Natural killer cell (primary cell): ENCODE measurements around the gene ABCA3. TPM values are rescaled to one million over a fixed set of nuclear protein-coding genes. Genes with fewer than 3 reads are reported as not detected.

Source experiments
- ATAC-seq, 3 donors: fragments of 150-1000 bp in 2 of 3; fragments of 200-7000 bp in 1 of 3; cut with Tn5 transposase; 1 replicate in 1 of 3; 2 replicates in 2 of 3; pipeline ENCODE4 v1.10.0; 2021; ENCODE audit warnings: mild to moderate bottlenecking in 2 of 3, moderate library complexity in 2 of 3
- DNase-seq, 2 donors: peaks; one replicate each; pipeline versions ENCODE4 v3.0.0 to v3.0.0-alpha.2; 2013 to 2021; ENCODE audit warnings: mixed read lengths in 1 of 2
- H3K27ac ChIP-seq: one replicate; pipeline ENCODE4 v1.5.1; 2013; ENCODE audit warnings: mild to moderate bottlenecking, low read length
- H3K27me3 ChIP-seq: one replicate; pipeline ENCODE4 v1.6.1; 2013; ENCODE audit warnings: low read length; ENCODE audit not compliant: control insufficient read depth, insufficient read depth
- H3K36me3 ChIP-seq: one replicate; pipeline ENCODE4 v1.6.1; 2013; ENCODE audit warnings: low read length; ENCODE audit not compliant: control insufficient read depth, insufficient read depth
- H3K4me1 ChIP-seq: one replicate; pipeline ENCODE4 v1.6.1; 2013; ENCODE audit warnings: low read length; ENCODE audit not compliant: control insufficient read depth, insufficient read depth
- H3K4me3 ChIP-seq: one replicate; pipeline ENCODE4 v1.5.1; 2013; ENCODE audit warnings: low read length
- H3K9me3 ChIP-seq: one replicate; pipeline ENCODE4 v1.6.1; 2013; ENCODE audit warnings: low read length; ENCODE audit not compliant: control insufficient read depth, insufficient read depth
- H3K27ac Mint-ChIP-seq, 2 donors: one replicate each; pipeline ENCODE4 v1.8.0; 2022; ENCODE audit warnings: mild to moderate bottlenecking in 2 of 2, mixed read lengths in 2 of 2, moderate library complexity in 1 of 2
- H3K27me3 Mint-ChIP-seq, 2 donors: one replicate each; pipeline ENCODE4 v1.8.0; 2022; ENCODE audit warnings: low read depth in 2 of 2, mixed read lengths in 2 of 2
- H3K36me3 Mint-ChIP-seq: one replicate; pipeline ENCODE4 v1.8.0; 2022; ENCODE audit warnings: mixed read lengths
- H3K4me1 Mint-ChIP-seq, 2 donors: one replicate each; pipeline ENCODE4 v1.8.0; 2022; ENCODE audit warnings: mixed read lengths in 2 of 2
- H3K4me3 Mint-ChIP-seq: one replicate; pipeline ENCODE4 v1.8.0; 2022; ENCODE audit warnings: mild to moderate bottlenecking, moderate library complexity, mixed read lengths
- H3K9me3 Mint-ChIP-seq, 2 donors: one replicate each; pipeline ENCODE4 v1.8.0; 2022; ENCODE audit warnings: mixed read lengths in 2 of 2
- WGBS: methylation state at CpG from one replicate; pipeline ENCODE4 v1.1.7; 2013; ENCODE audit warnings: missing lambda C conversion rate; ENCODE audit not compliant: insufficient coverage; 5-methylcytosine and 5-hydroxymethylcytosine counted together
- intact Hi-C: fragments of 100-400 bp; cut with micrococcal nuclease; formaldehyde crosslinking; loops from one replicate; pipeline ENCODE4 v1.14.2; 2022
- total RNA-seq, 4 donors: library from RNA; stranded (reverse); fragments of 120-200 nt in 1 of 4; gene quantifications; one replicate each; pipeline versions ENCODE4 v1.2.3 to v1.2.4, GENCODE V29; 2013 to 2022
- TF ChIP-seq, protein P1 (sequence below): fragments of 200-600 bp; IDR thresholded peaks from one replicate; pipeline ENCODE4 v1.8.0; 2022; ENCODE audit warnings: antibody characterized with exemption

The ABCA3 gene
- total RNA-seq, 3 donors from 2014 or later (not counting 1 experiment from before 2014, with no cell fraction given), result 12.2 to 17.5 (median 16.6) TPM

DNA sequence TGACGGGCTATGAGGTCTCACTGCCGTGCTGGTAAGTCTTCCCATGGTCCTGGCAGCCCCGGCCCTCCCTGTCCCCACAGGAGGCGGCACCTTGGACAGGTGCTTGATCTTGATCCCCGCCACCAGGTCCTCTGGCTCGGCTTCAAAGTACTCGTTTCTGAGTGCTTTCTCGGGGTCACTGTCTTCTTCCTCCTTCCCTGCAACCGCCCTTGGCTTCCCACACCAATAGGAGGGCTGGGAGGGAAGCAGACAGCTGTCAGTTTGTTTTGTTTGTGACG lies 40.7 kb downstream of the ABCA3 start:
- ATAC-seq (no peak), DNase-seq (no peak)
- Mint-ChIP-seq H3K9me3 (no peaks in the 10 kb centered on the region), H3K36me3 (no peaks in the 10 kb centered on the region), H3K27ac (no peak overlapping the region), H3K4me3 (no peak overlapping the region), H3K4me1 (peaks cover 7 to 16% of the 10 kb centered on the region in 2 donors), H3K27me3 (no peaks in the 10 kb centered on the region)
- H3K9me3 ChIP-seq, result no peaks in the 10 kb centered on the region
- 82% methylated on average over 9 of the region's 10 CpGs for WGBS
- H3K4me1 ChIP-seq, result peaks cover 22% of the 10 kb centered on the region
- no peak overlapping the region for H3K4me3 ChIP-seq
- no peaks in the 10 kb centered on the region for H3K36me3 ChIP-seq
- TF ChIP-seq, protein P1, sequence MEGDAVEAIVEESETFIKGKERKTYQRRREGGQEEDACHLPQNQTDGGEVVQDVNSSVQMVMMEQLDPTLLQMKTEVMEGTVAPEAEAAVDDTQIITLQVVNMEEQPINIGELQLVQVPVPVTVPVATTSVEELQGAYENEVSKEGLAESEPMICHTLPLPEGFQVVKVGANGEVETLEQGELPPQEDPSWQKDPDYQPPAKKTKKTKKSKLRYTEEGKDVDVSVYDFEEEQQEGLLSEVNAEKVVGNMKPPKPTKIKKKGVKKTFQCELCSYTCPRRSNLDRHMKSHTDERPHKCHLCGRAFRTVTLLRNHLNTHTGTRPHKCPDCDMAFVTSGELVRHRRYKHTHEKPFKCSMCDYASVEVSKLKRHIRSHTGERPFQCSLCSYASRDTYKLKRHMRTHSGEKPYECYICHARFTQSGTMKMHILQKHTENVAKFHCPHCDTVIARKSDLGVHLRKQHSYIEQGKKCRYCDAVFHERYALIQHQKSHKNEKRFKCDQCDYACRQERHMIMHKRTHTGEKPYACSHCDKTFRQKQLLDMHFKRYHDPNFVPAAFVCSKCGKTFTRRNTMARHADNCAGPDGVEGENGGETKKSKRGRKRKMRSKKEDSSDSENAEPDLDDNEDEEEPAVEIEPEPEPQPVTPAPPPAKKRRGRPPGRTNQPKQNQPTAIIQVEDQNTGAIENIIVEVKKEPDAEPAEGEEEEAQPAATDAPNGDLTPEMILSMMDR, result no peak
- intact Hi-C loops, result no loop called here
- H3K27ac ChIP-seq, result no peak overlapping the region
- H3K27me3 ChIP-seq, result no peaks in the 10 kb centered on the region

DNA sequence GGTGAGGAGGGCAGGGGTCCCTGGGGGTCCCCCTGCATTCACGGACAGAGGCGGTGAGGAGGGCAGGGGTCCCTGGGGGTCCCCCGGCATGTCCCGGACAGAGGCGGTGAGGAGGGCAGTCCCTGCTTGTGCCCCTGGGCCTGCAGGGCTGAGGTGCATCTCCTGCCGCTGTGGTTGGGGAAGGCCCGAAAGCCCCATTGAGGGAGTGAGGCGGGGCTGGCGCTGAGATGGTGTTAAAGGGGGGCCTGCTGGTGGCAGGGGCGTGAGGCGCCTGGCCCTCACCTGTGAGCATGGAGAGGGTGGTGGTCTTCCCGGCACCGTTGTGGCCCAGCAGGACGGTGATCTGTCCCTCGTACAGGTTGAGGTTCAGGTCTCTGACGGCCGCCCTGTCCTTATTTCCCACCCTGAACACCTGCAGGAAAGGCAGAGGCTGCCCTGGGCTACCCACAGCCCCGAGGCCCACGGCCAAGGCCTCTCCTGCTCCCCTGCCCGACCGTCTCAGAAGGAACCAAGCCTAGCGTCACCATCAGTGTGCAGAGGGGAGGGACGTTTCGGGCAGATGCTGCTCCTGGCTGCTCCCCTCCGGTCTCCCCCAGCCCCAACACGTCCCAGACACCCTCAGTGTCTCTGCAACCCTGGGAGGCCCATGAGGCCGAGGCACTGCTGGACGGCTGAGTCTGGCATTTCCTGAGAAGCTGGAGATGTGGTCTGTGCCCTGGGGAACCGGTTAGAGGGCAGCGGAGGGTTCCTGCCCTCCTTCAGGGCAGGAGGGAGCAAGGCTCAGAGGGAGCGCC lies 41.2 kb downstream of the ABCA3 start:
- H3K4me3 ChIP-seq, result no peak overlapping the region
- Mint-ChIP-seq H3K4me1 (peaks cover 7 to 16% of the 10 kb centered on the region in 2 donors), H3K9me3 (no peaks in the 10 kb centered on the region), H3K4me3 (no peak overlapping the region), H3K27ac (no peak overlapping the region), H3K27me3 (no peaks in the 10 kb centered on the region), H3K36me3 (no peaks in the 10 kb centered on the region)
- no peaks in the 10 kb centered on the region for H3K9me3 ChIP-seq
- H3K27me3 ChIP-seq, result no peaks in the 10 kb centered on the region
- ATAC-seq (no peak), DNase-seq (no peak)
- TF ChIP-seq, protein P1, result no peak
- peaks cover 22% of the 10 kb centered on the region for H3K4me1 ChIP-seq
- H3K27ac ChIP-seq, result no peak overlapping the region
- WGBS, result 87% methylated on average over 31 of the region's 31 CpGs
- H3K36me3 ChIP-seq, result no peaks in the 10 kb centered on the region
- intact Hi-C loops, result no loop called here

DNA sequence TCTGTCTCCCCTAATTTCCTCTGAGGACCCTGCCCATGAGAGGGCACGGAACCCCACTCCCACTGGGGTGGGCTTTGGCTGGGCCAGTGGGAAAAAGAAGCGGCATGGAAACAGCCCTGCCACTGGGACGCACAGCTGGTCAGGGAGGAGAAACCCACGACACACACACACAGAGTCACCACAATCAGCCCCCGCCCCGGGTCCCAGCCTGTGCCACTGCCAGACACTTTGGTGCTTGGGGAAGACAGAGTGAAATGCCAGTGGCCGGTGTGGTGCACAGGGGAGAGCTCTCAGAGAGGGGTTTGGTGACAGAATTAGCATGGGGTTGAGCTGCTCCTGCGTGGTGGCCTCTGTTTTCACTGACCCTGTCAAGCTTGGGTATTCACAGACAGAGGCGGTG lies 41.9 kb downstream of the ABCA3 start:
- Histone ChIP-seq H3K27me3 (no peaks in the 10 kb centered on the region), H3K4me3 (no peak overlapping the region), H3K9me3 (no peaks in the 10 kb centered on the region), H3K4me1 (peaks cover 22% of the 10 kb centered on the region), H3K27ac (no peak overlapping the region), H3K36me3 (no peaks in the 10 kb centered on the region)
- intact Hi-C loops, result no loop called here
- 90% methylated on average over 7 of the region's 9 CpGs for WGBS
- ATAC-seq (no peak), DNase-seq (no peak)
- H3K4me1 Mint-ChIP-seq, result peaks cover 7 to 16% of the 10 kb centered on the region in 2 donors
- H3K9me3 Mint-ChIP-seq, result no peaks in the 10 kb centered on the region
- no peaks in the 10 kb centered on the region for H3K27me3 Mint-ChIP-seq
- H3K27ac Mint-ChIP-seq, result no peak overlapping the region
- TF ChIP-seq, protein P1, result no peak
- no peaks in the 10 kb centered on the region for H3K36me3 Mint-ChIP-seq
- no peak overlapping the region for H3K4me3 Mint-ChIP-seq

- Histone ChIP-seq H3K27ac (no peak overlapping the region), H3K27me3 (no peaks in the 10 kb centered on the region), H3K36me3 (no peaks in the 10 kb centered on the region), H3K4me3 (no peak overlapping the region), H3K4me1 (peaks cover 22% of the 10 kb centered on the region), H3K9me3 (no peaks in the 10 kb centered on the region)
- Mint-ChIP-seq H3K27ac (no peak overlapping the region), H3K4me1 (peaks cover 7 to 16% of the 10 kb centered on the region in 2 donors), H3K4me3 (no peak overlapping the region), H3K9me3 (no peaks in the 10 kb centered on the region), H3K36me3 (no peaks in the 10 kb centered on the region), H3K27me3 (no peaks in the 10 kb centered on the region)
- DNase-seq, result no peak
- TF ChIP-seq, protein P1, result no peak
- ATAC-seq, result no peak
- intact Hi-C loops, result no loop called here
- WGBS, result 96% methylated on average over 22 of the region's 22 CpGs
Measured at GRCh38 chr16:2297506-2297860, 43.0 kb downstream of the ABCA3 start.
